Adrenal gland (tissue), 12 donors: Measurements from ENCODE around the gene SPAG6. TPM values are rescaled to one million over a fixed set of nuclear protein-coding genes. Genes with fewer than 3 reads are reported as not detected.
A peak's percentile ranks its signal among the peaks of the same experiment; 100 is the strongest.

Experiments used
- DNase-seq, 7 donors: peaks; one replicate each; pipeline ENCODE4 v3.0.0-alpha.2; 2019 to 2020
- H3K27ac ChIP-seq, 5 donors: fragments of 200-600 bp; sonication (generic) in 4 of 5; 1 replicate in 3 of 5; 2 replicates in 2 of 5; pipeline versions ENCODE4 v1.5.1 to v1.8.0; 2016 to 2020; ENCODE audit warnings: mild to moderate bottlenecking in 1 of 5
- H3K27me3 ChIP-seq: fragments of 200-600 bp; 2 replicates; pipeline ENCODE4 v1.8.0; 2021
- H3K36me3 ChIP-seq, 2 donors: fragments of 200-600 bp; replicated peaks in 1 of 2; 1 replicate in 1 of 2; 2 replicates in 1 of 2; pipeline versions ENCODE4 v1.5.1 to v1.8.0; 2018 to 2022
- H3K4me1 ChIP-seq, 2 donors: fragments of 200-600 bp; replicated peaks in 1 of 2; 1 replicate in 1 of 2; 2 replicates in 1 of 2; pipeline versions ENCODE4 v1.5.1 to v1.8.0; 2018 to 2021
- H3K4me3 ChIP-seq, 4 donors: fragments of 200-600 bp; sonication (generic) in 3 of 4; one replicate each; pipeline ENCODE4 v1.5.1; 2016 to 2018
- H3K9me3 ChIP-seq, 3 donors: fragments of 200-600 bp; sonication (generic) in 1 of 3; replicated peaks in 1 of 3; 1 replicate in 2 of 3; 2 replicates in 1 of 3; pipeline versions ENCODE4 v1.5.1 to v1.8.0; 2016 to 2021
- CTCF ChIP-seq, 6 experiments: fragments of 450-650 bp in 4 of 6; fragments of 200-600 bp in 2 of 6; sonication (generic) in 1 of 6; IDR thresholded peaks; 1 replicate in 5 of 6; 2 replicates in 1 of 6; pipeline versions ENCODE4 v1.5.1 to v1.8.0; 2016 to 2021; ENCODE audit warnings: antibody characterized with exemption in 6 of 6, mild to moderate bottlenecking in 2 of 6, moderate library complexity in 1 of 6
- POLR2A ChIP-seq, 2 donors: fragments of 450-650 bp; IDR thresholded peaks; one replicate each; pipeline ENCODE4 v1.6.1; 2017; ENCODE audit warnings: antibody characterized with exemption in 2 of 2, mild to moderate bottlenecking in 2 of 2, moderate library complexity in 1 of 2
- WGBS, 4 donors: extraction: QIAGEN DNeasy Blood & Tissue Kit in 2 of 4; methylation state at CpG; one replicate each; pipeline versions ENCODE4 v1.1.5 to v1.1.7; 2013 to 2017; 5-methylcytosine and 5-hydroxymethylcytosine counted together
- intact Hi-C, 2 donors: fragments of 100-400 bp; cut with DNase I; formaldehyde crosslinking; loops; one replicate each; pipeline versions ENCODE4 v1.14.1 to v1.15.0; 2022 to 2023
- polyA plus RNA-seq, 3 donors: library from polyadenylated mRNA; stranded (reverse); fragments of 200-250 nt in 2 of 3; fragments of 350-450 nt in 1 of 3; fragmentation: Illumina TruSeq in 1 of 3; extraction: RNeasy Lipid Tissue Mini Kit (QIAGEN cat#74804) in 1 of 3; gene quantifications; one replicate each; pipeline ENCODE4 v1.2.3, GENCODE V29; 2013 to 2014
- total RNA-seq, 9 donors: library from RNA; depleted of rRNA in 4 of 9; stranded (reverse); fragments of >200 nt in 4 of 9; fragments of 120-200 nt in 1 of 9; fragmentation: NEBNext Ultra II Directional in 1 of 9; extraction: Animal tissue kit (Norgen Biotek cat#: 25700) in 1 of 9; gene quantifications; one replicate each; pipeline versions ENCODE4 v1.1.0 to v1.2.4, GENCODE V29; 2013 to 2023
- donor health status: healthy with polysubstance abuse.
- donor health status: Bipolar disorder and iron deficiency.
- donor health status: DM: yes; HTN: yes; CAD: no.
- donor health status: DM: no; HTN: no; CAD: no.
- donor health status: DM: no; HTN: no; CAD: no.
- donor health status: DM: yes; HTN: yes; CAD: no.

The SPAG6 gene
- total and polyA plus RNA-seq, 12 donors, result 0.07 to 0.46 (median 0.11) TPM; not detected in 9

GRCh38 chr10:22426653-22427052 is 81.4 kb downstream of the SPAG6 start:
- Histone ChIP-seq H3K4me1 (peaks cover 4 to 15% of the 10 kb centered on the region in 2 donors), H3K27me3 (peaks cover 7% of the 10 kb centered on the region), H3K36me3 (no peaks in the 10 kb centered on the region), H3K9me3 (no peaks in the 10 kb centered on the region), H3K4me3 (no peak overlapping the region), H3K27ac (no peak overlapping the region)
- TF ChIP-seq CTCF (IDR thresholded peaks at IDR 0.05) (no peak), POLR2A (IDR thresholded peaks at IDR 0.05) (no peak)
- intact Hi-C loops, result no loop called here
- DNase-seq, result no peak
- WGBS, 4 donors, result 90 to 97% (median 96%) methylated on average over 5 of the region's 5 CpGs

GRCh38 chr10:22427101-22427500 is 81.8 kb downstream of the SPAG6 start:
- Histone ChIP-seq H3K36me3 (no peaks in the 10 kb centered on the region), H3K4me3 (no peak overlapping the region), H3K9me3 (no peaks in the 10 kb centered on the region), H3K27ac (peak overlapping the region in 1 of 5 donors; percentile 27), H3K27me3 (peaks cover 7% of the 10 kb centered on the region), H3K4me1 (peaks cover 4 to 15% of the 10 kb centered on the region in 2 donors)
- DNase-seq, result peak in 5 of 7 donors; percentile 30 to 54 (median 51)
- TF ChIP-seq POLR2A (IDR thresholded peaks at IDR 0.05) (no peak), CTCF (IDR thresholded peaks at IDR 0.05) (no peak)
- WGBS, 4 donors, result 45 to 55% (median 52%) methylated on average over 3 of the region's 3 CpGs
- intact Hi-C loops, result no loop called here

GRCh38 chr10:22427890-22428571 is 82.7 kb downstream of the SPAG6 start:
- intact Hi-C loops, result no loop called here

GRCh38 chr10:22429146-22429545 is 83.8 kb downstream of the SPAG6 start:
- H3K9me3 ChIP-seq, result no peaks in the 10 kb centered on the region
- H3K4me1 ChIP-seq, result peaks cover 4 to 15% of the 10 kb centered on the region in 2 donors
- TF ChIP-seq POLR2A (IDR thresholded peaks at IDR 0.05) (no peak), CTCF (IDR thresholded peaks at IDR 0.05) (no peak)
- no peak overlapping the region for H3K4me3 ChIP-seq
- H3K27ac ChIP-seq, result no peak overlapping the region
- 59 to 67% (median 64%) methylated on average over 3 of the region's 3 CpGs for WGBS, 4 donors
- H3K36me3 ChIP-seq, result no peaks in the 10 kb centered on the region
- intact Hi-C loops, result no loop called here
- no peak for DNase-seq
- peaks cover 7% of the 10 kb centered on the region for H3K27me3 ChIP-seq

More at GRCh38 chr10:22427890-22428571, 82.7 kb downstream of the SPAG6 start:
- Histone ChIP-seq H3K27ac (no peak overlapping the region), H3K27me3 (peaks cover 7% of the 10 kb centered on the region), H3K9me3 (no peaks in the 10 kb centered on the region), H3K4me1 (peaks cover 4 to 15% of the 10 kb centered on the region in 2 donors), H3K36me3 (no peaks in the 10 kb centered on the region), H3K4me3 (no peak overlapping the region)
- peak in 3 of 7 donors; percentile 18 to 29 (median 24) for DNase-seq
- TF ChIP-seq POLR2A (IDR thresholded peaks at IDR 0.05), result no peak
- TF ChIP-seq CTCF (IDR thresholded peaks at IDR 0.05), result no peak
- WGBS, 4 donors, result 21 to 28% (median 25%) methylated on average over 6 of the region's 6 CpGs
